ENCODE data around the gene ATP5IF1. TPM values are rescaled to one million over a fixed set of nuclear protein-coding genes. Genes with fewer than 3 reads are reported as not detected.

The ATP5IF1 gene
- total and polyA plus RNA-seq, 11 donors: 209 to 3,101 (median 423) TPM

DNA sequence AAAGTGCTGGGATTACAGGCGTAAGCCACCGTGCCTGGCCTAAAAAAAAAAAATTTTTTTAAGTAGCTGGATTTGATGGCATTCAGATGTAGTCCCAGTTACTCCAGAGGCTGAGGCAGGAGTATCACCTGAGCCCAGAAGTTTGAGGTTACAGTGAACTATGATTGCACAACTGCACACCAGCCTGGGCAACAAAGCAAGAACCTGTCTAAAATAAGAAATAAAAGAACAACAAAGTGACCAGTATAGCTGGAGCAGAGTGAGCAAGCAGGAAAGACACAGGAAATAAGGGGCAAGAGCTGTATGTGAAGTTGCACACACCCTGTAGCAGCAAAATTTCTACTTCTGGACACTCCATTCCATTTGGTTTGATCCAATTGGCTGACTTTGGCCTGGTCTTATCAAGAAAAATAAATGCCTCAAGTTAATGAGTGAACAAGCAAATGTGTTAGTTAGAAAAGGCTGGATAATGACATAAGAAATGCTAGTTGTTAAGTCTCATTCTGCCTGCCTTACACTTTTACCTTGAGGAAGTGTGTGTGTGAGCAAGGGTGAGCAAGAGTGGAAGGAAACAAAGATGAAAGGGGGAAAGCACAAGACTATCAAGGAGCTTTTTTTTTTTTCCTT, 7.9 kb downstream of the ATP5IF1 start:
- ATAC-seq (no peak), DNase-seq (no peak)
- Histone ChIP-seq H3K4me1 (peaks cover 0 to 55% (median 21%) of the 10 kb centered on the region in 12 donors), H3K36me3 (peaks cover 0 to 12% (median 0%) of the 10 kb centered on the region in 9 donors), H3K27ac (peak overlapping the region in 11 of 12 donors; percentile 78 to 97 (median 84)), H3K9me3 (no peaks in the 10 kb centered on the region), H3K27me3 (no peaks in the 10 kb centered on the region), H3K4me3 (no peak overlapping the region)
- TF ChIP-seq, protein P1, sequence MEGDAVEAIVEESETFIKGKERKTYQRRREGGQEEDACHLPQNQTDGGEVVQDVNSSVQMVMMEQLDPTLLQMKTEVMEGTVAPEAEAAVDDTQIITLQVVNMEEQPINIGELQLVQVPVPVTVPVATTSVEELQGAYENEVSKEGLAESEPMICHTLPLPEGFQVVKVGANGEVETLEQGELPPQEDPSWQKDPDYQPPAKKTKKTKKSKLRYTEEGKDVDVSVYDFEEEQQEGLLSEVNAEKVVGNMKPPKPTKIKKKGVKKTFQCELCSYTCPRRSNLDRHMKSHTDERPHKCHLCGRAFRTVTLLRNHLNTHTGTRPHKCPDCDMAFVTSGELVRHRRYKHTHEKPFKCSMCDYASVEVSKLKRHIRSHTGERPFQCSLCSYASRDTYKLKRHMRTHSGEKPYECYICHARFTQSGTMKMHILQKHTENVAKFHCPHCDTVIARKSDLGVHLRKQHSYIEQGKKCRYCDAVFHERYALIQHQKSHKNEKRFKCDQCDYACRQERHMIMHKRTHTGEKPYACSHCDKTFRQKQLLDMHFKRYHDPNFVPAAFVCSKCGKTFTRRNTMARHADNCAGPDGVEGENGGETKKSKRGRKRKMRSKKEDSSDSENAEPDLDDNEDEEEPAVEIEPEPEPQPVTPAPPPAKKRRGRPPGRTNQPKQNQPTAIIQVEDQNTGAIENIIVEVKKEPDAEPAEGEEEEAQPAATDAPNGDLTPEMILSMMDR (IDR thresholded peaks at IDR 0.05): no peak
- TF ChIP-seq POLR2A (IDR thresholded peaks at IDR 0.05): no peak
- intact Hi-C loops (cut with DNase I): loop anchor here in 1 of 10 donors (10.0 kb wide), 1 partner anchor 401 kb away; the partner anchor contains the start of genes RNU11 and TAF12
- whole genome bisulfite sequencing, 4 donors: 72 to 90% (median 85%) methylated on average over 2 of the region's 2 CpGs

DNA sequence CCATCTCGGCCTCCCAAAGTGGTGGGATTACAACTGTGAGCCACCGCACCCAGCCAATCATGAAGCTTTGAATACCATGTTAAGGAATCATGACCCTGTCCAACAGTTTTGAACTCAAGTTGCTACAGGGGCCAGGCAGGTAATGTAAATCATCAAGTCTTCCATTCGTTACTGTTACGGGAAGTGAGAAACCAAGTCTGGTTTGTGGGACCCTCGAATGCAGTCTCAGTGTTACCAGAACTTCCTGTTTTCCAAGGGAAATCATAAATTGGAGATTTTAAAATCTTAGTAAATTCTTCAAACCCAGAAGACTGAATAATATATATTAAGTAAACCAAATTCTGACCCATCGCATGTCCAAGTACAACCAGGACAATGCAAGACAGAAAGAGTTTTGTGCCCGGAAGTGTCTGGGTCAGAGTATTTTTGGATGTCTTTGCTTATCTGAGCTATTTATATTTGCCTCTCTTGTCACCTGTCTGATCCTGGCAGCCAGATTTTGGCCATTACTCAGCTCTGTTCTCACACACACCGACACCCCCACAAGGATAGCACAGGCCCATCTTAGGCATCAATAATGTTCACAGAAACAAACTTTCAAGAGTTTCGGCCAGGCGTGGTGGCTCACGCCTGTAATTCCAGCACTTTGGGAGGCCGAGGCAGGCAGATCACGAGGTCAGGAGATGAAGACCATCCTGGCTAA, 8.8 kb downstream of the ATP5IF1 start:
- 60 to 74% (median 70%) methylated on average over 13 of the region's 13 CpGs for WGBS, 4 donors
- peaks cover 0 to 57% (median 27%) of the 10 kb centered on the region in 12 donors for H3K4me1 ChIP-seq
- no peaks in the 10 kb centered on the region for H3K9me3 ChIP-seq
- peaks cover 0 to 10% (median 0%) of the 10 kb centered on the region in 9 donors for H3K36me3 ChIP-seq
- peak overlapping the region; percentile 58 to 97 (median 84) for H3K27ac ChIP-seq
- intact Hi-C loops (cut with DNase I): loop anchor here in 5 of 10 donors (5.0 to 10.0 kb wide), 4 partner anchors 83 to 400 kb away; partner anchors contain the start of genes MED18 (in 4 of the 5), RCC1 (in 2 of the 5), RNU11 (in 1 of the 5) and TAF12 (in 1 of the 5)
- DNase-seq (peak in 4 of 5 donors; percentile 48 to 57 (median 54)), ATAC-seq (peak; percentile 22 to 31 (median 29))
- TF ChIP-seq POLR2A (IDR thresholded peaks at IDR 0.05): peak in 1 of 2 donors; percentile 37
- TF ChIP-seq, protein P1 (IDR thresholded peaks at IDR 0.05): no peak
- H3K4me3 ChIP-seq: no peak overlapping the region
- no peaks in the 10 kb centered on the region for H3K27me3 ChIP-seq

DNA sequence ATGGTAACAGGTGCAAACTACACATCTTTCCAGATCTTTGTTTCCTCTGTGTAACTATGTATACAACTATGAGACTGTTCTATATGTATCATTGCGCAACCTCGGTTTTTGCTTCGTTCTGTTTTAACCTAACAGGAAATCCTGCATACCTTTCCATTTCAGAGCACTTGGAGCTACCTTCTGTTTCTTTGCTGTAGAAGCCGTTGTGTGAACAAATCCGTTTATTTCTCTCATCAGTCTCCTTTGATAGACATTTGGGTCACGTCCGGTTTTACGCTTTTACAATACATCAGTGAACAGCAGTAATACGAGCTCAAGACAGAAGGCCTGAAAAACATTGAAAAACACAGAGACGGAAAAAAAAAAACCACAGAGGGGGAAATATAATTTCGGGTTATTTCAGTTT, 10.5 kb downstream of the ATP5IF1 start:
- Histone ChIP-seq H3K27ac (peak overlapping the region; percentile 22 to 97 (median 84)), H3K4me3 (peak overlapping the region; percentile 17 to 76 (median 62)), H3K36me3 (no peaks in the 10 kb centered on the region), H3K27me3 (no peaks in the 10 kb centered on the region), H3K4me1 (peaks cover 0 to 73% (median 27%) of the 10 kb centered on the region in 12 donors), H3K9me3 (no peaks in the 10 kb centered on the region)
- no peak for ATAC-seq
- WGBS, 4 donors: 12 to 46% (median 42%) methylated on average over 11 of the region's 11 CpGs
- no peak for TF ChIP-seq POLR2A (IDR thresholded peaks at IDR 0.05)
- TF ChIP-seq, protein P1 (IDR thresholded peaks at IDR 0.05): no peak
- intact Hi-C loops (cut with DNase I): loop anchor here in 5 of 10 donors (5.0 to 10.0 kb wide), 4 partner anchors 81 to 398 kb away; partner anchors contain the start of genes MED18 (in 4 of the 5), RCC1 (in 2 of the 5), RNU11 (in 1 of the 5) and TAF12 (in 1 of the 5)
- no peak for DNase-seq
